GM23248 (cell line): ENCODE measurements around the gene APOL2.

Source experiments
- EZH2 ChIP-seq: fragments of 200-600 bp; sonication (generic); IDR thresholded peaks from 2 replicates; pipeline ENCODE4 v1.6.1; 2018; ENCODE audit warnings: antibody characterized with exemption, mild to moderate bottlenecking; ENCODE audit not compliant: insufficient read depth, poor library complexity, severe bottlenecking
- EZH2phosphoT487 ChIP-seq: fragments of 200-600 bp; sonication (generic); IDR thresholded peaks from 2 replicates; pipeline ENCODE4 v1.6.1; 2018; ENCODE audit warnings: antibody characterized with exemption, moderate library complexity, mild to moderate bottlenecking, low read depth; ENCODE audit not compliant: insufficient read depth

GRCh38 chr22:36286096-36286957 lies 47.0 kb upstream of the APOL2 start:
- no peak for TF ChIP-seq EZH2phosphoT487
- TF ChIP-seq EZH2, result no peak
